Measurements from ENCODE around the gene CD59. TPM values are rescaled to one million over a fixed set of nuclear protein-coding genes. Genes with fewer than 3 reads are reported as not detected.

CD59 gene
- total and polyA plus RNA-seq, 10 of the 15 experiments (the other 5 are each of a cell fraction or from before 2014, with no cell fraction given) = 55.5 to 256 (median 181) TPM

GRCh38 chr11:33655842-33656600, 80.2 kb downstream of the CD59 start (continued):
- TF ChIP-seq PML (IDR thresholded peaks at IDR 0.05; ENCODE audit: low read length) (no peak), SMAD1 (IDR thresholded peaks at IDR 0.05; ENCODE audit: low read depth, partially characterized antibody) (no peak), SUPT20H (IDR thresholded peaks at IDR 0.05; ENCODE audit: borderline replicate concordance, control insufficient read depth, low read depth, low read length) (no peak), PAX5 (IDR thresholded peaks at IDR 0.05; ENCODE audit: borderline replicate concordance, low read depth, low read length) (peak; percentile 90), STAT3 (IDR thresholded peaks at IDR 0.05; ENCODE audit: low read depth, low read length) (no peak), KAT2A (conservative IDR thresholded peaks at IDR 0.05; ENCODE audit: control insufficient read depth, low read depth, low read length) (no peak), SKIL (IDR thresholded peaks at IDR 0.05; ENCODE audit: low read depth, poor library complexity, severe bottlenecking) (peak; percentile 32), ESRRA (IDR thresholded peaks at IDR 0.05; ENCODE audit: low read length) (peak; percentile 88; the same call in 1 of the 2 replicates), NFYA (IDR thresholded peaks at IDR 0.05; ENCODE audit: borderline replicate concordance, low read depth, low read length) (no peak), SRF (IDR thresholded peaks at IDR 0.05; ENCODE audit: low read depth in 2 of 2, low read length in 2 of 2) (peak; percentile 32 to 88; a peak in 3 of 4 replicates), SIN3A (IDR thresholded peaks at IDR 0.05; ENCODE audit: low read depth, low read length) (no peak), KDM1A (IDR thresholded peaks at IDR 0.05; ENCODE audit: borderline replicate concordance) (no peak), NFYB (IDR thresholded peaks at IDR 0.05; ENCODE audit: insufficient read depth, low read depth, low read length) (no peak), ZNF592 (IDR thresholded peaks at IDR 0.05) (no peak), ATF2 (IDR thresholded peaks at IDR 0.05; ENCODE audit: low read length) (peak; percentile 62; the same call in 1 of the 2 replicates), BRCA1 (IDR thresholded peaks at IDR 0.05; ENCODE audit: low read depth, low read length) (no peak), RAD51 (IDR thresholded peaks at IDR 0.05) (no peak), ELK1 (IDR thresholded peaks at IDR 0.05; ENCODE audit: low read depth, low read length) (no peak), ZBTB33 (IDR thresholded peaks at IDR 0.05) (no peak)
